Peyer's patch (tissue), 4 donors: Measurements from ENCODE around the gene CLEC4C.
"Not testable (repeated sequence)": the region's sequence is repeated elsewhere in the genome, so short reads cannot be mapped to it uniquely, and the experiment has no call there.

ENCODE experiments used
- CTCF ChIP-seq, 6 experiments: fragments of 450-650 bp in 4 of 6; fragments of 200-600 bp in 2 of 6; sonication (generic) in 1 of 6; IDR thresholded peaks; one replicate each; pipeline ENCODE4 v1.5.1; 2017 to 2019; ENCODE audit warnings: antibody characterized with exemption in 6 of 6, mild to moderate bottlenecking in 3 of 6, moderate library complexity in 1 of 6
- POLR2A ChIP-seq, 2 donors: fragments of 450-650 bp; IDR thresholded peaks; one replicate each; pipeline ENCODE4 v1.5.1; 2017; ENCODE audit warnings: antibody characterized with exemption in 2 of 2, mild to moderate bottlenecking in 2 of 2, moderate library complexity in 2 of 2

DNA sequence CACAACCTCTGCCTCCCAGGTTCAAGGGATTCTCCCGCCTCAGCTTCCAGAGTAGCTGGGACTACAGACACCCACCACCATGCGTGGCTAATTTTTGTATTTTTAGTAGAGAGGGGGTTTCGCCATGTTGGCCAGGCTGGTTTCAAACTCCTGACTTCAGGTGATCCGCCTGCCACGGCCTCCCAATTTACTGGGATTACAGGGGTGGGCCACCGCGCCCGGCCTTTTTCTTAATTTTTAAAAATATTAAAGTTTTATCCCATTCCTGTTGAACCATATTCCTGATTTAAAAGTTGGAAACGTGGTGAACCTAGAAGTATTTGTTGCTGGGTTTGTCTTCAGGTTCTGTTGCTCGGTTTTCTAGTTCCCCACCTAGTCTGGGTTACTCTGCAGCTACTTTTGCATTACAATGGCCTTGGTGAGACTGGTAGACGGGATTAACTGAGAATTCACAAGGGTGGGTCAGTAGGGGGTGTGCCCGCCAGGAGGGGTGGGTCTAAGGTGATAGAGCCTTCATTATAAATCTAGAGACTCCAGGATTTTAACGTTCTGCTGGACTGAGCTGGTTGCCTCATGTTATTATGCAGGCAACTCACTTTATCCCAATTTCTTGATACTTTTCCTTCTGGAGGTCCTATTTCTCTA lies 41.8 kb upstream of the CLEC4C start, which contains the start of gene NANOG:
- not testable (repeated sequence) for TF ChIP-seq CTCF, POLR2A (IDR thresholded peaks at IDR 0.05)
